GM23338 (cell line): ENCODE measurements around the gene PTPRN2. TPM values are rescaled to one million over a fixed set of nuclear protein-coding genes. Genes with fewer than 3 reads are reported as not detected.

Experiments
- ATAC-seq: fragments of 200-7000 bp; cut with Tn5 transposase; 3 replicates; pipeline ENCODE4 v1.9.1; 2020
- DNase-seq: peaks from one replicate; pipeline ENCODE4 v3.0.0-alpha.2; 2015; ENCODE audit warnings: low spot score
- H2AFZ ChIP-seq: fragments of 200-600 bp; sonication (generic); 2 replicates; pipeline ENCODE4 v1.8.0; 2016; ENCODE audit warnings: antibody characterized with exemption, mild to moderate bottlenecking, moderate library complexity
- H3F3A ChIP-seq: fragments of 200-600 bp; sonication (generic); replicated peaks from 2 replicates; pipeline ENCODE4 v1.8.0; 2017; ENCODE audit warnings: antibody characterized with exemption, mixed run types, low read depth
- H3K27ac ChIP-seq: fragments of 200-600 bp; sonication (generic); 2 replicates; pipeline ENCODE4 v1.6.1; 2016; ENCODE audit warnings: low read depth
- H3K27me3 ChIP-seq: fragments of 200-600 bp; sonication (generic); 2 replicates; pipeline ENCODE4 v1.8.0; 2016; ENCODE audit warnings: mild to moderate bottlenecking, mixed run types, moderate library complexity; ENCODE audit not compliant: insufficient read depth
- H3K36me3 ChIP-seq: fragments of 200-600 bp; sonication (generic); 2 replicates; pipeline ENCODE4 v1.8.0; 2016; ENCODE audit warnings: mild to moderate bottlenecking; ENCODE audit not compliant: insufficient read depth
- H3K4me1 ChIP-seq: fragments of 200-600 bp; sonication (generic); 2 replicates; pipeline ENCODE4 v1.8.0; 2016; ENCODE audit warnings: mild to moderate bottlenecking, moderate library complexity; ENCODE audit not compliant: insufficient read depth
- H3K4me2 ChIP-seq: fragments of 200-600 bp; sonication (generic); 2 replicates; pipeline ENCODE4 v1.7.1; 2017; ENCODE audit warnings: mixed run types
- H3K4me3 ChIP-seq: fragments of 200-600 bp; sonication (generic); 2 replicates; pipeline ENCODE4 v1.6.1; 2016; ENCODE audit warnings: mixed run types
- H3K79me2 ChIP-seq: fragments of 200-600 bp; sonication (generic); replicated peaks from 2 replicates; pipeline ENCODE4 v1.8.0; 2017; ENCODE audit warnings: mild to moderate bottlenecking; ENCODE audit not compliant: insufficient read depth
- H3K9me2 ChIP-seq: fragments of 200-600 bp; sonication (generic); 2 replicates; pipeline ENCODE4 v1.8.0; 2017; ENCODE audit not compliant: insufficient read depth
- H4K20me1 ChIP-seq: fragments of 200-600 bp; sonication (generic); replicated peaks from 2 replicates; pipeline ENCODE4 v1.8.0; 2017; ENCODE audit warnings: mild to moderate bottlenecking; ENCODE audit not compliant: insufficient read depth
- H3K27ac Mint-ChIP-seq: 2 replicates; pipeline ENCODE4 v1.8.0; 2020; ENCODE audit warnings: inconsistent platforms, mild to moderate bottlenecking, moderate library complexity, mixed read lengths
- H3K27me3 Mint-ChIP-seq: 3 replicates; pipeline ENCODE4 v1.8.0; 2022; ENCODE audit warnings: low read depth, mild to moderate bottlenecking, moderate library complexity, mixed read lengths, inconsistent platforms; ENCODE audit not compliant: insufficient read depth, poor library complexity
- H3K36me3 Mint-ChIP-seq: 3 replicates; pipeline ENCODE4 v1.8.0; 2021; ENCODE audit warnings: low read depth, mild to moderate bottlenecking, inconsistent platforms, moderate library complexity, mixed read lengths
- H3K4me1 Mint-ChIP-seq: 3 replicates; pipeline ENCODE4 v1.8.0; 2020; ENCODE audit warnings: mild to moderate bottlenecking, inconsistent platforms, mixed read lengths
- H3K4me3 Mint-ChIP-seq: 3 replicates; pipeline ENCODE4 v1.8.0; 2021; ENCODE audit warnings: moderate library complexity, mild to moderate bottlenecking, inconsistent platforms, mixed read lengths
- H3K9me3 Mint-ChIP-seq: 3 replicates; pipeline ENCODE4 v1.8.0; 2020; ENCODE audit warnings: moderate library complexity, mild to moderate bottlenecking, inconsistent platforms, mixed read lengths
- CREB1 ChIP-seq: fragments of 250-450 bp; sonication (Bioruptor Pico); IDR thresholded peaks from 2 replicates; pipeline ENCODE4 v1.5.0; 2020; ENCODE audit warnings: low read depth, mild to moderate bottlenecking, moderate library complexity
- EZH2 ChIP-seq: fragments of 200-600 bp; sonication (generic); IDR thresholded peaks from one replicate; pipeline ENCODE4 v1.8.0; 2017; ENCODE audit warnings: antibody characterized with exemption, mild to moderate bottlenecking, low read depth; ENCODE audit not compliant: unreplicated experiment
- EZH2phosphoT487 ChIP-seq: fragments of 200-600 bp; sonication (generic); IDR thresholded peaks from one replicate; pipeline ENCODE4 v1.8.1; 2018; ENCODE audit warnings: antibody characterized with exemption; ENCODE audit not compliant: unreplicated experiment
- JUNB ChIP-seq: IDR thresholded peaks from one replicate; pipeline ENCODE4 v1.6.1; 2016; ENCODE audit warnings: antibody characterized with exemption; ENCODE audit not compliant: unreplicated experiment
- NANOG ChIP-seq: IDR thresholded peaks from 2 replicates; pipeline ENCODE4 v1.6.1; 2016; ENCODE audit warnings: antibody characterized with exemption, borderline replicate concordance
- POLR2AphosphoS5 ChIP-seq: IDR thresholded peaks from 2 replicates; pipeline ENCODE4 v1.6.1; 2016; ENCODE audit warnings: antibody characterized with exemption, low read depth
- STAT1 ChIP-seq: IDR thresholded peaks from one replicate; pipeline ENCODE4 v1.6.1; 2016; ENCODE audit warnings: antibody characterized with exemption; ENCODE audit not compliant: unreplicated experiment
- ZNF114 ChIP-seq: fragments of 250-450 bp; sonication (Bioruptor Pico); IDR thresholded peaks from 2 replicates; pipeline ENCODE4 v1.5.0; 2020; ENCODE audit warnings: mild to moderate bottlenecking, moderate library complexity
- ZNF331 ChIP-seq: fragments of 250-450 bp; sonication (Bioruptor Pico); IDR thresholded peaks from 2 replicates; pipeline ENCODE4 v1.5.0; 2020; ENCODE audit warnings: low read depth, mild to moderate bottlenecking, moderate library complexity
- polyA plus RNA-seq: library from polyadenylated mRNA; unstranded; fragments of >200 nt; fragmentation: Nextera tagmentation; extraction: Ambion mirVana; gene quantifications from 2 replicates; pipeline ENCODE4 v1.2.1, GENCODE V29; 2016
- total RNA-seq: library from RNA; depleted of rRNA; stranded (reverse); fragments of >200 nt; shearing (Covaris generic); gene quantifications from 2 replicates; pipeline ENCODE4 v1.2.3, GENCODE V29; 2014
- TF ChIP-seq, protein P1 (sequence below): fragments of 250-450 bp; sonication (Bioruptor Pico); IDR thresholded peaks from 2 replicates; pipeline ENCODE4 v1.5.0; 2020; ENCODE audit warnings: mild to moderate bottlenecking, moderate library complexity
- TF ChIP-seq, protein P2 (sequence below): IDR thresholded peaks from one replicate; pipeline ENCODE4 v1.6.1; 2018; ENCODE audit warnings: antibody characterized with exemption; ENCODE audit not compliant: unreplicated experiment
- TF ChIP-seq, protein P3 (sequence below), 2 experiments: fragments of 200-600 bp in 1 of 2; sonication (generic) in 1 of 2; conservative IDR thresholded peaks; 2 replicates each; pipeline versions ENCODE4 v1.5.1 to v1.6.1; 2016 to 2017; ENCODE audit warnings: antibody characterized with exemption in 2 of 2, low read depth in 2 of 2, mild to moderate bottlenecking in 2 of 2, moderate library complexity in 1 of 2
- TF ChIP-seq, protein P4 (sequence below): IDR thresholded peaks from 2 replicates; pipeline ENCODE4 v1.6.1; 2016; ENCODE audit warnings: antibody characterized with exemption

PTPRN2 gene
- total and polyA plus RNA-seq, 2 experiments from 2014 or later = 0.87 to 4.0 TPM

DNA sequence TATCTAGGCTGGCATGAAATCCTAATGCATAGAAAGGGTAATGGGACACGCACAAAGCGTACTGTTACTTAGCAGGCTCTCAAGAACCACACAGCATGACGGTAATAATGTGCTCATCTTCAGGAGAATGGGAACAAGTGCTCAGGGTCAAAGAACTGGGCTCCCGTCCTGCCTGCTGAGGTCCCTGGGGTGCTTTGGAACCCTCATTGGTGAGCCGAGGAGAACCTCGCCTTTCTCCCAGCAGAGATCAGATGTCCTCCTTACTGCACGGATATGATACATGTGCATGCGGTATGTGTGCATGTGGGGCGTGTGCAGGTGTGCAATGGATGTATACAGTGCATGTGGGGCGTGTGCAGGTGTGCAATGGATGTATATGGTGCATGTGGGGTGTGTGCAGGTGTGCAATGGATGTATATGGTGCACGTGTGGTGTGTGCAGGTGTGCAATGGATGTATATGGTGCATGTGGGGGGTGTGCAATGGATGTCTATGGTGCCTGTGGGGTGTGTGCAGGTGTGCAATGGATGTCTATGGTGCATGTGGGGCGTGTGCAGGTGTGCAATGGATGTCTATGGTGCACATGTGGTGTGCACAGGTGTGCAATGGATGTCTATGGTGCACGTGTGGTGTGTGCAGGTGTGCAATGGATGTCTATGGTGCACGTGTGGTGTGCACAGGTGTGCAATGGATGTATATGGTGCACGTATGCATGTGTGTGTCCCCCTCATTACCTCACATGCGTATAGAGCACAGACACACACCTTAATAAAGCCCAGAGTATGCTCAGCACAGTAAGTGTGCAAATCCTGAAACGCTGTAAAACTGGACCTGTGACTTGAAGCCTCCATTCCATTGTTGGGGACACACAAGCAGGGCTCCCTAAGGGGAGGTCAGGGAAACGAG is 336.3 kb downstream of the PTPRN2 start:
- Histone ChIP-seq H3K79me2 (no peaks in the 10 kb centered on the region), H3K4me3 (no peak overlapping the region), H3K36me3 (no peaks in the 10 kb centered on the region), H3K27ac (no peak overlapping the region), H3K9me2 (no peaks in the 10 kb centered on the region), H3K4me1 (no peaks in the 10 kb centered on the region), H2AFZ (no peak overlapping the region), H3K27me3 (no peaks in the 10 kb centered on the region), H3K4me2 (no peak overlapping the region), H4K20me1 (no peaks in the 10 kb centered on the region), H3F3A (peaks cover 14% of the 10 kb centered on the region)
- H3K4me3 Mint-ChIP-seq = no peak overlapping the region
- H3K36me3 Mint-ChIP-seq = peaks cover 46% of the 10 kb centered on the region
- DNase-seq (no peak), ATAC-seq (no peak)
- peaks cover 10% of the 10 kb centered on the region; the same call in 2 of the 3 replicates for H3K9me3 Mint-ChIP-seq
- peaks cover 13% of the 10 kb centered on the region for H3K27me3 Mint-ChIP-seq
- TF ChIP-seq, protein P1, sequence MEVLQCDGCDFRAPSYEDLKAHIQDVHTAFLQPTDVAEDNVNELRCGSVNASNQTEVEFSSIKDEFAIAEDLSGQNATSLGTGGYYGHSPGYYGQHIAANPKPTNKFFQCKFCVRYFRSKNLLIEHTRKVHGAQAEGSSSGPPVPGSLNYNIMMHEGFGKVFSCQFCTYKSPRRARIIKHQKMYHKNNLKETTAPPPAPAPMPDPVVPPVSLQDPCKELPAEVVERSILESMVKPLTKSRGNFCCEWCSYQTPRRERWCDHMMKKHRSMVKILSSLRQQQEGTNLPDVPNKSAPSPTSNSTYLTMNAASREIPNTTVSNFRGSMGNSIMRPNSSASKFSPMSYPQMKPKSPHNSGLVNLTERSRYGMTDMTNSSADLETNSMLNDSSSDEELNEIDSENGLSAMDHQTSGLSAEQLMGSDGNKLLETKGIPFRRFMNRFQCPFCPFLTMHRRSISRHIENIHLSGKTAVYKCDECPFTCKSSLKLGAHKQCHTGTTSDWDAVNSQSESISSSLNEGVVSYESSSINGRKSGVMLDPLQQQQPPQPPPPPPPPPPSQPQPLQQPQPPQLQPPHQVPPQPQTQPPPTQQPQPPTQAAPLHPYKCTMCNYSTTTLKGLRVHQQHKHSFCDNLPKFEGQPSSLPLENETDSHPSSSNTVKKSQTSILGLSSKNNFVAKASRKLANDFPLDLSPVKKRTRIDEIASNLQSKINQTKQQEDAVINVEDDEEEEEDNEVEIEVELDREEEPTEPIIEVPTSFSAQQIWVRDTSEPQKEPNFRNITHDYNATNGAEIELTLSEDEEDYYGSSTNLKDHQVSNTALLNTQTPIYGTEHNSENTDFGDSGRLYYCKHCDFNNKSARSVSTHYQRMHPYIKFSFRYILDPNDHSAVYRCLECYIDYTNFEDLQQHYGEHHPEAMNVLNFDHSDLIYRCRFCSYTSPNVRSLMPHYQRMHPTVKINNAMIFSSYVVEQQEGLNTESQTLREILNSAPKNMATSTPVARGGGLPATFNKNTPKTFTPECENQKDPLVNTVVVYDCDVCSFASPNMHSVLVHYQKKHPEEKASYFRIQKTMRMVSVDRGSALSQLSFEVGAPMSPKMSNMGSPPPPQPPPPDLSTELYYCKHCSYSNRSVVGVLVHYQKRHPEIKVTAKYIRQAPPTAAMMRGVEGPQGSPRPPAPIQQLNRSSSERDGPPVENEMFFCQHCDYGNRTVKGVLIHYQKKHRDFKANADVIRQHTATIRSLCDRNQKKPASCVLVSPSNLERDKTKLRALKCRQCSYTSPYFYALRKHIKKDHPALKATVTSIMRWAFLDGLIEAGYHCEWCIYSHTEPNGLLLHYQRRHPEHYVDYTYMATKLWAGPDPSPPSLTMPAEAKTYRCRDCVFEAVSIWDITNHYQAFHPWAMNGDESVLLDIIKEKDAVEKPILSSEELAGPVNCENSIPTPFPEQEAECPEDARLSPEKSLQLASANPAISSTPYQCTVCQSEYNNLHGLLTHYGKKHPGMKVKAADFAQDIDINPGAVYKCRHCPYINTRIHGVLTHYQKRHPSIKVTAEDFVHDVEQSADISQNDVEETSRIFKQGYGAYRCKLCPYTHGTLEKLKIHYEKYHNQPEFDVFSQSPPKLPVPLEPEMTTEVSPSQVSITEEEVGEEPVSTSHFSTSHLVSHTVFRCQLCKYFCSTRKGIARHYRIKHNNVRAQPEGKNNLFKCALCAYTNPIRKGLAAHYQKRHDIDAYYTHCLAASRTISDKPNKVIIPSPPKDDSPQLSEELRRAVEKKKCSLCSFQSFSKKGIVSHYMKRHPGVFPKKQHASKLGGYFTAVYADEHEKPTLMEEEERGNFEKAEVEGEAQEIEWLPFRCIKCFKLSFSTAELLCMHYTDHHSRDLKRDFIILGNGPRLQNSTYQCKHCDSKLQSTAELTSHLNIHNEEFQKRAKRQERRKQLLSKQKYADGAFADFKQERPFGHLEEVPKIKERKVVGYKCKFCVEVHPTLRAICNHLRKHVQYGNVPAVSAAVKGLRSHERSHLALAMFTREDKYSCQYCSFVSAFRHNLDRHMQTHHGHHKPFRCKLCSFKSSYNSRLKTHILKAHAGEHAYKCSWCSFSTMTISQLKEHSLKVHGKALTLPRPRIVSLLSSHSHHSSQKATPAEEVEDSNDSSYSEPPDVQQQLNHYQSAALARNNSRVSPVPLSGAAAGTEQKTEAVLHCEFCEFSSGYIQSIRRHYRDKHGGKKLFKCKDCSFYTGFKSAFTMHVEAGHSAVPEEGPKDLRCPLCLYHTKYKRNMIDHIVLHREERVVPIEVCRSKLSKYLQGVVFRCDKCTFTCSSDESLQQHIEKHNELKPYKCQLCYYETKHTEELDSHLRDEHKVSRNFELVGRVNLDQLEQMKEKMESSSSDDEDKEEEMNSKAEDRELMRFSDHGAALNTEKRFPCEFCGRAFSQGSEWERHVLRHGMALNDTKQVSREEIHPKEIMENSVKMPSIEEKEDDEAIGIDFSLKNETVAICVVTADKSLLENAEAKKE (CRISPR knock-in tag) = no peak
- TF ChIP-seq STAT1 (no peak), POLR2AphosphoS5 (no peak), ZNF331 (no peak), EZH2phosphoT487 (no peak), JUNB (no peak), ZNF114 (CRISPR knock-in tag) (no peak), EZH2 (no peak), NANOG (no peak), CREB1 (no peak)
- TF ChIP-seq, protein P2, sequence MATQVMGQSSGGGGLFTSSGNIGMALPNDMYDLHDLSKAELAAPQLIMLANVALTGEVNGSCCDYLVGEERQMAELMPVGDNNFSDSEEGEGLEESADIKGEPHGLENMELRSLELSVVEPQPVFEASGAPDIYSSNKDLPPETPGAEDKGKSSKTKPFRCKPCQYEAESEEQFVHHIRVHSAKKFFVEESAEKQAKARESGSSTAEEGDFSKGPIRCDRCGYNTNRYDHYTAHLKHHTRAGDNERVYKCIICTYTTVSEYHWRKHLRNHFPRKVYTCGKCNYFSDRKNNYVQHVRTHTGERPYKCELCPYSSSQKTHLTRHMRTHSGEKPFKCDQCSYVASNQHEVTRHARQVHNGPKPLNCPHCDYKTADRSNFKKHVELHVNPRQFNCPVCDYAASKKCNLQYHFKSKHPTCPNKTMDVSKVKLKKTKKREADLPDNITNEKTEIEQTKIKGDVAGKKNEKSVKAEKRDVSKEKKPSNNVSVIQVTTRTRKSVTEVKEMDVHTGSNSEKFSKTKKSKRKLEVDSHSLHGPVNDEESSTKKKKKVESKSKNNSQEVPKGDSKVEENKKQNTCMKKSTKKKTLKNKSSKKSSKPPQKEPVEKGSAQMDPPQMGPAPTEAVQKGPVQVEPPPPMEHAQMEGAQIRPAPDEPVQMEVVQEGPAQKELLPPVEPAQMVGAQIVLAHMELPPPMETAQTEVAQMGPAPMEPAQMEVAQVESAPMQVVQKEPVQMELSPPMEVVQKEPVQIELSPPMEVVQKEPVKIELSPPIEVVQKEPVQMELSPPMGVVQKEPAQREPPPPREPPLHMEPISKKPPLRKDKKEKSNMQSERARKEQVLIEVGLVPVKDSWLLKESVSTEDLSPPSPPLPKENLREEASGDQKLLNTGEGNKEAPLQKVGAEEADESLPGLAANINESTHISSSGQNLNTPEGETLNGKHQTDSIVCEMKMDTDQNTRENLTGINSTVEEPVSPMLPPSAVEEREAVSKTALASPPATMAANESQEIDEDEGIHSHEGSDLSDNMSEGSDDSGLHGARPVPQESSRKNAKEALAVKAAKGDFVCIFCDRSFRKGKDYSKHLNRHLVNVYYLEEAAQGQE = no peak
- TF ChIP-seq, protein P3, sequence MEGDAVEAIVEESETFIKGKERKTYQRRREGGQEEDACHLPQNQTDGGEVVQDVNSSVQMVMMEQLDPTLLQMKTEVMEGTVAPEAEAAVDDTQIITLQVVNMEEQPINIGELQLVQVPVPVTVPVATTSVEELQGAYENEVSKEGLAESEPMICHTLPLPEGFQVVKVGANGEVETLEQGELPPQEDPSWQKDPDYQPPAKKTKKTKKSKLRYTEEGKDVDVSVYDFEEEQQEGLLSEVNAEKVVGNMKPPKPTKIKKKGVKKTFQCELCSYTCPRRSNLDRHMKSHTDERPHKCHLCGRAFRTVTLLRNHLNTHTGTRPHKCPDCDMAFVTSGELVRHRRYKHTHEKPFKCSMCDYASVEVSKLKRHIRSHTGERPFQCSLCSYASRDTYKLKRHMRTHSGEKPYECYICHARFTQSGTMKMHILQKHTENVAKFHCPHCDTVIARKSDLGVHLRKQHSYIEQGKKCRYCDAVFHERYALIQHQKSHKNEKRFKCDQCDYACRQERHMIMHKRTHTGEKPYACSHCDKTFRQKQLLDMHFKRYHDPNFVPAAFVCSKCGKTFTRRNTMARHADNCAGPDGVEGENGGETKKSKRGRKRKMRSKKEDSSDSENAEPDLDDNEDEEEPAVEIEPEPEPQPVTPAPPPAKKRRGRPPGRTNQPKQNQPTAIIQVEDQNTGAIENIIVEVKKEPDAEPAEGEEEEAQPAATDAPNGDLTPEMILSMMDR (conservative IDR thresholded peaks at IDR 0.05; ENCODE audit: low read depth in 2 of 2) = no peak
- TF ChIP-seq, protein P4, sequence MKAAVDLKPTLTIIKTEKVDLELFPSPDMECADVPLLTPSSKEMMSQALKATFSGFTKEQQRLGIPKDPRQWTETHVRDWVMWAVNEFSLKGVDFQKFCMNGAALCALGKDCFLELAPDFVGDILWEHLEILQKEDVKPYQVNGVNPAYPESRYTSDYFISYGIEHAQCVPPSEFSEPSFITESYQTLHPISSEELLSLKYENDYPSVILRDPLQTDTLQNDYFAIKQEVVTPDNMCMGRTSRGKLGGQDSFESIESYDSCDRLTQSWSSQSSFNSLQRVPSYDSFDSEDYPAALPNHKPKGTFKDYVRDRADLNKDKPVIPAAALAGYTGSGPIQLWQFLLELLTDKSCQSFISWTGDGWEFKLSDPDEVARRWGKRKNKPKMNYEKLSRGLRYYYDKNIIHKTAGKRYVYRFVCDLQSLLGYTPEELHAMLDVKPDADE = no peak
- H3K4me1 Mint-ChIP-seq = no peaks in the 10 kb centered on the region
- no peak overlapping the region for H3K27ac Mint-ChIP-seq
